GM21576 (cell line): ENCODE measurements around the gene RELN.

Source experiments
- ATAC-seq: cut with Tn5 transposase; IDR thresholded peaks from one replicate; pipeline ENCODE4 v1.9.1; 2021; ENCODE audit warnings: mild to moderate bottlenecking, moderate library complexity; ENCODE audit not compliant: unreplicated experiment

RELN gene

GRCh38 chr7:103690242-103690974 is 299.1 kb downstream of the RELN start:
- ATAC-seq: no peak

- ATAC-seq: no peak
These were observed 300.2 kb downstream of the RELN start for GRCh38 chr7:103689255-103689654.

GRCh38 chr7:103687951-103688350 is 301.5 kb downstream of the RELN start:
- no peak for ATAC-seq

DNA sequence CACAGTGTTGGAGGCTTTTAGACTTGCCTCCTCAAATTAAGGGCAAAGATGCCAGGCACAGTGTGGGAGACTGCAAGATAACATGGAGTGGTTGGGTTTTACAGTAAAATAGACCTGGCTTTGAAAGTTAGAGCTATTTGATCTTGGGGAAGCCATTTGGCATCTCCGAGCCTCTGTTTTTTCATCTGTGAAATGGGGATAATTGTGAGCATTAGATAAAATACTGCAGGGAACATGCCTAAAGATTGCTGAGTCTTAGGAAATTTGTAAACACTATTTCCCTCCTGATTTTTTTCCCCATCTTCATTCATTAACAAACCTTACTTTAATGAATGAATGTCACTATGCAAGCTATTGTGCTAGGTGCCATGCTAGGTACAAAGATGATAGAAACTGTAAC is 302.2 kb downstream of the RELN start:
- ATAC-seq: no peak

DNA sequence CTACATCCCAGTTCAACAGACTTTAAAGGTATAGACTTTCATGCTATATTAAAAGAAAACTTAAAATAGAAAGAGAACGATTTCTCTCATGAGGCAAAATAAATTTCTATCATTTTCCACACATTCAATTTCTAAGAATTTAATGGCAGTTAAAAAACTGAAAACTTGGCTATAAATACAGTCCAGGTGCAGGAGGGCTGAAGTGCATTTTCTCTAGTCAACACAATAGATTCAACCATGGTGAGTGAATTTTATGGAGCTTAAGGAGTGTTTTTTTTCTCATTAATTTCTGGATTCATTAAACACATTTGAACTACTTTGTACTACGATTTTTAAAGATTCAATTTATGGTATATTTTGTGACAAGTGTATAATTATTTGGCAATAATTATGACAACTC is 302.7 kb downstream of the RELN start:
- no peak for ATAC-seq

- no peak for ATAC-seq
These were observed 303.4 kb downstream of the RELN start for GRCh38 chr7:103686064-103686463.

- ATAC-seq: no peak
These were observed 303.8 kb downstream of the RELN start for GRCh38 chr7:103685646-103686045.

DNA sequence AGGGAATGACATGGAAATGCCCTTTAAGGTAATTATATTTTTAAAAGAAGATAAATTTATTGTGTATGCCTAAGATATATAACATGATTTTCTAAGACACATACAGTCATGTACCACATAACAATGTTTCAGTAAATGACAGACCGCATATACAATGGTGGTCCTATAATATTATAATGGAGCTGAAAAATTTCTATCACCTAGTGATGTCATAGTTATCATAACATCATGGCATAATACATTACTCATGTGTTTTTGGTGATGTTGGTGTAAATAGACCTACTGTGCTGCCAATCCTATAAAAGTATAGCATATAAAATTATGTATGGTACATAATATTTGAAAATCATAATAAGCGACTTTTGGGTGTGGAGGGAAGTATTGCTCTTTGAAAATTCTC is 306.1 kb downstream of the RELN start:
- ATAC-seq: no peak

DNA sequence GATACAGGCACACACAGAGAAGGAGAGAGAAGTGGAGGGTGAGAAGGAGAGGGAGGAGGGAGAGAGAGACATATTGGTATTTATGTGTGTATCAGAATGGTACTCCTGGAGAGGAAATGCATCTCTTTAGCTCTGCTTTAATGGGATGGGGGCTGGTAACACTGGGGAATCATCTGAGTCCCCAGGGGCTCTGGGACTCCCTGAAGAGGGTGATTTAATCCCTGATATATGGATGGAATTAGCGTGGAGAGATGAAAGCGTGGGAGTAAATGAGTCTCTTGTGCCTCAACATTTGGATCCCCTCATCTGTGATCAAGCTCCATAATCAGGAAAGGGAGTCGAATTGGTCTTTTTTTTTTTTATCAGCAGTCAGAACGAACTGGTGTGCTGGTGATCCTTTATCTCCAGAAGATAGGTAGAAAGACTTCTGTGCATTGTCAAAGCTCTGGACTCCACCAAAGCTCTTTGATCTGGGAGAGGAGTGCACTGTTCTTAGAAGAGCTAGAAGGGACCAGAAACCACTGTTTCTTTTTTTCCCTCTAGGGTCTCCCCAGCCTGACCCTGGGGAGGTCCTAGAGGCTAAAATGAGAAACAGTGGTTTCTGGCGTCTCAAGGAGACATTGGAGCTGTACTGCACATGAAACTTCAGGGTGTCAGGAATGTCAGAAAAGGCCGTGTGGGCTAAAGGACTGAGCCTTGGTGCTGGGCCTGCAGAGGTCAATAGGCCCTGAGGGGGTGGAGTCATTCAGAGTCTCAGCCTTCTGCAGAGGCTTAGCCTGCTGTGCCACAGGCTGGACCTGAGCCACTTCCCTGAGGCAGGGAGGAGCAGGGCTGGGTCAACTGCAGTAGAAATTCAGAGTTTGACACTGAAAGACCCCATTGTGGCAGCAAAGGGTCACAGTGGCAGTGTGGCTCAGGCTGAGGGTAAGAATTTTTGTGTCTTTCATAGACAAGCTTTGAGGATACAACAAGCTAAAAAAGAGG is 309.0 kb downstream of the RELN start:
- ATAC-seq: no peak

DNA sequence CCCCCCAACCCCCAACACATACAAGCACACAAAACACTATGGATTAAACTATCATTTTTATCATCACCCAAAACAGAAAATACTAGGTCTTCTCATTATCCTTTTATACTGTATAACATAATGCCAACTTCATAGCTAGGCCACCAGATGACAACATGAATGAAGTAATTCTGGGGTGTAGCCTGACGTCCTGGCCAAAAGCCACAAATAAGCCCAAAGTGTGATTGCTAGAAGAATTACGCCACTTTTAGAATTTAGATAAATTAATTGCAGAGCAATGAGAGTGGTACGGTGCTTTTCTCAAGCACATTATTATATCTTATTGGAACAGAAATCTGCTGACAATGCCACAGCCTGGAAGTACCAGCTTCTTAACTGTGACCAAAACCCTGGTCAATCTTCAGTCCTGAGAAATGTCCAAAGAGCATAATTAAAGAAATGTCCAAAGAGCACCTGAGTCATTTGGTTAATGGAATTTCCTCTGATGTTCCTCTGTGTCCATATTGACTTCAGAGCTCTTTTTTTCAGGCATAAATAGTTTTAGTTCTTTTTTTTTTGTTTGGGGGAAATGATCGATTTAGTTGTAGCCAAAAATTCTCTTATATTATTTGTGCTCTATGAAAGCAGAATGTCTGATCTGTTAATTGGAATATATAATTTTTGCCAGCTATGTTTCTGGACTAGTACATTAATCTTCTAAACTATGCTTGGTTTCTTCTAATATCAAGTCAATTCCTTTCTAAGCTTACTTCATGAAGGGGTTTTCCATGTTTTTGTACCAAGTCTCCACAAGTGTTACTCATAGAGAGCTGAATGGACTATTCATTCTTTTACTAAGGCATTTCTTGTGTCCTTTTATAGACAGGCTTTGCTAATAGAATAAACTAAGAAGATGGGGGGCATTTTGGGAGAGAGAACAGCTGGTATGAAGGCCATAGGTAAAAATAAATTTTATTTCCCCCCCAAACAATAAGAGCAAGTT is 310.0 kb downstream of the RELN start:
- ATAC-seq: no peak

DNA sequence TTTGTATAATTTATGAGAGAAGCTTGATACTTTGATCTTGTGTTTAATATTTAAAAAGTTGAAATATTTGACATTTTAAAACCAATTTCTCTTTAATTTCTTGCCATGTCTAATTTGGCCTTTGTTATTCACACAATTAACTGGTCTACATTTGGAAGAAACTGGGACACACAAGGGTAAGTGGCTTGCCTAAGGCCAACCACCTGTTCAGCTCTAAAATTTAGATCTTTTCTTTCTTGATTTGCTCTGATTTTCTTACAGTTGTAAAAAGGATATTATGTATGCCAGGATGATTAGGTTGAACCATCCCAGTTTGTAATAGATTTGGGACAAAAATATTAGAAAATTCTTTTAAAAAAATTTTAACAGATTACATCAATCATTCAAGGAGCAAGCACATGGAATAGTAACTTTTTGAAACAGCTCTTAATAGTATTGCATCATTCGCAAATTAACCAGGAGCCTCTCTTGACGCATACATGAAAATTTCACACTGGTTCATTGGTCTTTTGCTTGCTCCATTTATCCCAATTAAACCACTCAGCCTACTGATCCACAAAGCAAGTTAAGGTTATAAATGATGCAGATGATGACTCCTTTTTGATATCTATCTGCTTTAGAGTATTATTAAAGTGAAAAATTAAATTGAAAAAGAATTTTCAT is 321.0 kb downstream of the RELN start:
- no peak for ATAC-seq

DNA sequence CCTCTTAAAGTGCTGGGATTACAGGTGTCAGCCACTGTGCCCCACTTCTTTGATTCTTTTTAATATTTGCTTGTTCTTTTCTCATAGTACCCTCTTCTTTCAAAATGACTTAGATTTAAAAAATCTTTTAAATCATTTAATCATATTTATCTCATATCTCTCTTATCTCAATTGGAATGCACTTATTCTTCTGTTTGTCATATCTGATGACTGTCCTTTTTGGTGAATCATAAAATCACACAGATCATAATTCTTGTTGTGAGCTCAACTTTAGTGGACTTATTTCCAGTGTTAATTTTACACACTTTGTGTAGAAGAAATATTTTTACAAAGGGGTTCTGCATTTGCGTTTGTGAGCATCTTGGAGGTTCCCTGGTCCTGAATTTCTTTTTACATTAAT is 323.1 kb downstream of the RELN start:
- no peak for ATAC-seq

- no peak for ATAC-seq
These were observed 324.9 kb downstream of the RELN start for GRCh38 chr7:103664577-103664976.

DNA sequence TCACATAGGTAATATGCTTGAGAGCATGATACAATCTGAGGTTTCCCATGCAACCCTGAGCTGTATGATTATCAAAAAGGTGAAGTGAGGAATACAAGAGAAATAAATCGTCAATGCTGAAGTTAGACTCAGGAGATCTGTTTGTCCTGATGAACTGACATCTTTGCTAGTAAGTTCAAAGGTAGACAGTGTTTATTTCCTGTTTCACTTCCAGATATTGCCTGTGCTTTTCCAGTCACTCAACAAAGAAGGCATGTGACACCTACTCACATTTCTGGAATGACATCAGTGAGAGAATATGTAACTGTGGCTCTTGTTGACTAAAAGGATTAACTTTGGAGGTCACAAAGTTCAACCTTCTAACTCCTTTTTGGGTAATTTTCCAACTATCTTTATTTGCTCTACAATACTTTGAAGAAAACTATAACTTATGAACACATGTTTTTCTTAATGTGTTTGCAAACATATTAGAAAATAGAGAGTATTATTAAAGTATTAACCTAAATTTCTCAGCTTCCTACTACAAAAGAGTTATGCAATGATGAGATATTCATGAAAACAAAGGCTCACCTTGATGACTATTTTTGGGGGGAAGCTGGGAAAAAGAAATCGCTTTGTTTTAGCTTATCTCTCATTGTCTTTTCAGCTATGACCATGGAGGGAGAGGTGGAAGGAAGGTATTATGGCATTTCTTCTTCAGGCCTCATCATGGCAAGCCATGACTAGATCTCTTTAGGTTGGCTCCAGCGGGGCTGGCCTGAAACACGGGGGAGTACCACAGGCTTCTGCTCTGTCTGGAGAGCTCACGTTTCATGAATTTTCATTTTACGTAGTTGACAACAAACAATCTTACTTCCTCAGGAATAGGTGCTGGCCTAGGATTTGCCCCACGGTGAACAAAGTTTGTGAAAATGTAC is 328.7 kb downstream of the RELN start:
- no peak for ATAC-seq

- ATAC-seq: no peak
These were observed 331.1 kb downstream of the RELN start for GRCh38 chr7:103658055-103659005.

DNA sequence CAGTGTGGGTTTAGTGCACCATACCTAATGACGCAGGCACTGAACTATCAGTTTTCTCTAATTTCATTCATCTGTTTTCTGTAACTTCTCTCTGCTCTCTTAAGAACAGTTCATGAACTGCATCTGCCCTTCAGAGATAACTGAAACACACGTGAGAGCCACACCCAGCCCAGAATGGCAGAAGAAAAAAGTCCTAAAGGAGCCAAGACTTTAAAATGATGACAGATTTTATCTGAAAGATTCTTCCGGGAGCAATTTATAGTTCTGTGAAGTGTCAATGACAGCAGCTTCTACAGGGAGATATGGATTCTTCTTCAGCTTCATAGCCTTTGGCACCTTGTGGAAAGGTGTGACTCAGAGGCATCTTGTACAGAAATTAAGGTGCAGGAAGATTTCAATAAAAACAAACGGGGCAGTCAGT is 332.0 kb downstream of the RELN start:
- ATAC-seq: no peak

DNA sequence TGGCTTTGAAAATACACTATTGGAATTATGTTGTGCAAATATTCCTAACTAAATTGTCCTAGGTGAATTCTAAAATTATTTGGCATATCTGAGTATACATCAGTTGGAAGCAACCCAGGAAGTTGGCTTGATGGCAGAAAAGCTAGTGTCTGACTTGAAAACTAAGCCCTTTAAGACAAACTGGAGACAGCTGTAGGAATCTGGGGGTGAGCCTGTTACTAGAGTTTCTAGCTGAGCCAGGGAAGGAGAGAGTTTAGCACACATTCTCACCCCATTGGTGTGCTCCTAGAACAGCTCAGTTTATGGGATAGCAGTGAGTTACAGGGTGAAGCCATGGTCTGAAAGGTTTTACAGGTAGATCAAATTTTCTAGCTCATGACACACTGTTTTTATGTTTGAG is 333.2 kb downstream of the RELN start:
- ATAC-seq: no peak
